ENCODE measurements around the gene PHF13. TPM values are rescaled to one million over a fixed set of nuclear protein-coding genes. Genes with fewer than 3 reads are reported as not detected.

Gene PHF13
- total and polyA plus RNA-seq, 9 of the 15 experiments (the other 6 are each of a cell fraction or from before 2014, with no cell fraction given), result 1.8 to 36.1 (median 11.7) TPM

GRCh38 chr1:6602669-6603237 is 10.8 kb upstream of the PHF13 start, which contains the start of gene KLHL21 (continued):
- TF ChIP-seq, protein P1, sequence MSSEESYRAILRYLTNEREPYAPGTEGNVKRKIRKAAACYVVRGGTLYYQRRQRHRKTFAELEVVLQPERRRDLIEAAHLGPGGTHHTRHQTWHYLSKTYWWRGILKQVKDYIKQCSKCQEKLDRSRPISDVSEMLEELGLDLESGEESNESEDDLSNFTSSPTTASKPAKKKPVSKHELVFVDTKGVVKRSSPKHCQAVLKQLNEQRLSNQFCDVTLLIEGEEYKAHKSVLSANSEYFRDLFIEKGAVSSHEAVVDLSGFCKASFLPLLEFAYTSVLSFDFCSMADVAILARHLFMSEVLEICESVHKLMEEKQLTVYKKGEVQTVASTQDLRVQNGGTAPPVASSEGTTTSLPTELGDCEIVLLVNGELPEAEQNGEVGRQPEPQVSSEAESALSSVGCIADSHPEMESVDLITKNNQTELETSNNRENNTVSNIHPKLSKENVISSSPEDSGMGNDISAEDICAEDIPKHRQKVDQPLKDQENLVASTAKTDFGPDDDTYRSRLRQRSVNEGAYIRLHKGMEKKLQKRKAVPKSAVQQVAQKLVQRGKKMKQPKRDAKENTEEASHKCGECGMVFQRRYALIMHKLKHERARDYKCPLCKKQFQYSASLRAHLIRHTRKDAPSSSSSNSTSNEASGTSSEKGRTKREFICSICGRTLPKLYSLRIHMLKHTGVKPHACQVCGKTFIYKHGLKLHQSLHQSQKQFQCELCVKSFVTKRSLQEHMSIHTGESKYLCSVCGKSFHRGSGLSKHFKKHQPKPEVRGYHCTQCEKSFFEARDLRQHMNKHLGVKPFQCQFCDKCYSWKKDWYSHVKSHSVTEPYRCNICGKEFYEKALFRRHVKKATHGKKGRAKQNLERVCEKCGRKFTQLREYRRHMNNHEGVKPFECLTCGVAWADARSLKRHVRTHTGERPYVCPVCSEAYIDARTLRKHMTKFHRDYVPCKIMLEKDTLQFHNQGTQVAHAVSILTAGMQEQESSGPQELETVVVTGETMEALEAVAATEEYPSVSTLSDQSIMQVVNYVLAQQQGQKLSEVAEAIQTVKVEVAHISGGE (CRISPR knock-in tag; IDR thresholded peaks at IDR 0.05), result 0 out of 6 replicates have a peak, but pooled peaks of 1 of the 3 experiments have one; percentile 71
- no peak for TF ChIP-seq ZNF280B (CRISPR knock-in tag; IDR thresholded peaks at IDR 0.05)
- peak; percentile 47 for TF ChIP-seq MBD2 (IDR thresholded peaks at IDR 0.05; ENCODE audit: borderline replicate concordance, low read depth)
- TF ChIP-seq KAT2B (IDR thresholded peaks at IDR 0.05; ENCODE audit: low read depth, low read length), result no peak
- no peak for TF ChIP-seq ZFP30 (CRISPR knock-in tag; IDR thresholded peaks at IDR 0.05; ENCODE audit: borderline replicate concordance)
- no peak for TF ChIP-seq SMARCE1 (IDR thresholded peaks at IDR 0.05)
- TF ChIP-seq POU5F1 (IDR thresholded peaks at IDR 0.05; ENCODE audit: borderline replicate concordance, low read depth, low read length, partially characterized antibody), result no peak
- TF ChIP-seq HCFC1 (IDR thresholded peaks at IDR 0.05; ENCODE audit: low read depth, low read length), result peak; percentile 45
- no peak for TF ChIP-seq NCOA1 (IDR thresholded peaks at IDR 0.05; ENCODE audit: low read depth)
- no peak for TF ChIP-seq CHD2 (IDR thresholded peaks at IDR 0.05; ENCODE audit: low read depth, low read length)
- TF ChIP-seq HMG20A (CRISPR knock-in tag; conservative IDR thresholded peaks at IDR 0.05), result no peak
- TF ChIP-seq, protein P2, sequence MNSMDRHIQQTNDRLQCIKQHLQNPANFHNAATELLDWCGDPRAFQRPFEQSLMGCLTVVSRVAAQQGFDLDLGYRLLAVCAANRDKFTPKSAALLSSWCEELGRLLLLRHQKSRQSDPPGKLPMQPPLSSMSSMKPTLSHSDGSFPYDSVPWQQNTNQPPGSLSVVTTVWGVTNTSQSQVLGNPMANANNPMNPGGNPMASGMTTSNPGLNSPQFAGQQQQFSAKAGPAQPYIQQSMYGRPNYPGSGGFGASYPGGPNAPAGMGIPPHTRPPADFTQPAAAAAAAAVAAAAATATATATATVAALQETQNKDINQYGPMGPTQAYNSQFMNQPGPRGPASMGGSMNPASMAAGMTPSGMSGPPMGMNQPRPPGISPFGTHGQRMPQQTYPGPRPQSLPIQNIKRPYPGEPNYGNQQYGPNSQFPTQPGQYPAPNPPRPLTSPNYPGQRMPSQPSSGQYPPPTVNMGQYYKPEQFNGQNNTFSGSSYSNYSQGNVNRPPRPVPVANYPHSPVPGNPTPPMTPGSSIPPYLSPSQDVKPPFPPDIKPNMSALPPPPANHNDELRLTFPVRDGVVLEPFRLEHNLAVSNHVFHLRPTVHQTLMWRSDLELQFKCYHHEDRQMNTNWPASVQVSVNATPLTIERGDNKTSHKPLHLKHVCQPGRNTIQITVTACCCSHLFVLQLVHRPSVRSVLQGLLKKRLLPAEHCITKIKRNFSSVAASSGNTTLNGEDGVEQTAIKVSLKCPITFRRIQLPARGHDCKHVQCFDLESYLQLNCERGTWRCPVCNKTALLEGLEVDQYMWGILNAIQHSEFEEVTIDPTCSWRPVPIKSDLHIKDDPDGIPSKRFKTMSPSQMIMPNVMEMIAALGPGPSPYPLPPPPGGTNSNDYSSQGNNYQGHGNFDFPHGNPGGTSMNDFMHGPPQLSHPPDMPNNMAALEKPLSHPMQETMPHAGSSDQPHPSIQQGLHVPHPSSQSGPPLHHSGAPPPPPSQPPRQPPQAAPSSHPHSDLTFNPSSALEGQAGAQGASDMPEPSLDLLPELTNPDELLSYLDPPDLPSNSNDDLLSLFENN (IDR thresholded peaks at IDR 0.05; ENCODE audit: low read depth in 2 of 2, low read length in 2 of 2), result peak in 1 of 2 experiments; percentile 46; a peak in 2 of 4 replicates
- no peak for TF ChIP-seq FOXJ3 (CRISPR knock-in tag; IDR thresholded peaks at IDR 0.05)

All from K562 (cell line).